Esophagus squamous epithelium (tissue), 4 donors: ENCODE results near the gene VMP1.

Experiments used
- POLR2A ChIP-seq, 4 donors: fragments of 450-650 bp; IDR thresholded peaks; one replicate each; pipeline ENCODE4 v1.6.1; 2017; ENCODE audit warnings: antibody characterized with exemption in 4 of 4, mild to moderate bottlenecking in 4 of 4, moderate library complexity in 3 of 4
- TF ChIP-seq, protein P1 (sequence below), 6 experiments: fragments of 450-650 bp in 4 of 6; fragments of 200-600 bp in 2 of 6; sonication (generic) in 2 of 6; IDR thresholded peaks; one replicate each; pipeline ENCODE4 v1.5.1; 2016 to 2019; ENCODE audit warnings: antibody characterized with exemption in 6 of 6, mild to moderate bottlenecking in 4 of 6, moderate library complexity in 4 of 6

DNA sequence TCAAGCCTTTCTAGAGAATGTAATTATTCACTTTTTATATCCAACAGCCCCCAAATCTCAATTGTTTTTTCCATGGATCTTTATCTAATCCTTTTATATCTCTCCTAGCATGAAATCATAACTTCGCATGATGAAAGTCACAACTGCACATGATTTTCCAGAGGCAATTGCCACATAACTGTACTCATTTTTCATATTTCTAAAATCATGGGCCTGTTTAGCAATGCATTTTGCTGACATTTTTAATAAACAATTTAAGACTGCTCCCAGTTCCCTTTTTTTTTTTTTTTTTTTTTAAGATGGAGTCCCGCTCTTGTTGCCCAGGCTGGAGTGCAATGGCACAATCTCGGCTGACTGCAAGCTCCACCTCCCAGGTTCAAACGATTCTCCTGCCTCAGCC lies 83.5 kb downstream of the VMP1 start:
- no peak for TF ChIP-seq POLR2A (IDR thresholded peaks at IDR 0.05)
- TF ChIP-seq, protein P1, sequence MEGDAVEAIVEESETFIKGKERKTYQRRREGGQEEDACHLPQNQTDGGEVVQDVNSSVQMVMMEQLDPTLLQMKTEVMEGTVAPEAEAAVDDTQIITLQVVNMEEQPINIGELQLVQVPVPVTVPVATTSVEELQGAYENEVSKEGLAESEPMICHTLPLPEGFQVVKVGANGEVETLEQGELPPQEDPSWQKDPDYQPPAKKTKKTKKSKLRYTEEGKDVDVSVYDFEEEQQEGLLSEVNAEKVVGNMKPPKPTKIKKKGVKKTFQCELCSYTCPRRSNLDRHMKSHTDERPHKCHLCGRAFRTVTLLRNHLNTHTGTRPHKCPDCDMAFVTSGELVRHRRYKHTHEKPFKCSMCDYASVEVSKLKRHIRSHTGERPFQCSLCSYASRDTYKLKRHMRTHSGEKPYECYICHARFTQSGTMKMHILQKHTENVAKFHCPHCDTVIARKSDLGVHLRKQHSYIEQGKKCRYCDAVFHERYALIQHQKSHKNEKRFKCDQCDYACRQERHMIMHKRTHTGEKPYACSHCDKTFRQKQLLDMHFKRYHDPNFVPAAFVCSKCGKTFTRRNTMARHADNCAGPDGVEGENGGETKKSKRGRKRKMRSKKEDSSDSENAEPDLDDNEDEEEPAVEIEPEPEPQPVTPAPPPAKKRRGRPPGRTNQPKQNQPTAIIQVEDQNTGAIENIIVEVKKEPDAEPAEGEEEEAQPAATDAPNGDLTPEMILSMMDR (IDR thresholded peaks at IDR 0.05): no peak
